Activated CD4-positive, CD25-positive, alpha-beta regulatory T cell treated with anti-CD3 and anti-CD28 coated beads, Interleukin-2, amount 50 U/mL, for 24 hours (primary cell): ENCODE results near the gene STARD5.

ENCODE experiments used
- ATAC-seq, 2 donors: fragments of 150-1000 bp; cut with Tn5 transposase; one replicate each; pipeline ENCODE4 v1.10.0; 2021; ENCODE audit warnings: mild to moderate bottlenecking in 1 of 2, moderate library complexity in 1 of 2

The STARD5 gene

DNA sequence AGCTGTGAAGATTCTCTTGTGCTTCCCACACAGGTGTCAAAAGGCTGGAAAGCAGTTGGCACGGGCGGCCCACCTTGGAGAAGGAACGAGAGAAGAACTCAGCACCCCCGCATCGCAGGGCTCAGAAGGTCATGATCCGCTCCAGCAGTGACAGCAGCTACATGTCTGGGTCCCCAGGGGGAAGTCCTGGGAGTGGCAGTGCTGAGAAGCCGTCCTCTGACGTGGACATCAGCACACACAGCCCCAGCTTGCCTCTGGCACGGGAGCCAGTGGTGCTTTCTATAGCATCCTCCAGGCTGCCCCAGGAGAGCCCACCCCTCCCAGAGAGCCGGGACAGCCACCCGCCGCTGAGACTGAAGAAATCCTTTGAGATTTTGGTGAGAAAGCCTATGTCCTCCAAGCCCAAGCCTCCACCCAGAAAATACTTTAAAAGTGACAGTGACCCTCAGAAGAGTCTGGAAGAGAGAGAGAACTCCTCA is 31.4 kb downstream of the STARD5 start:
- ATAC-seq = peak; percentile 50

DNA sequence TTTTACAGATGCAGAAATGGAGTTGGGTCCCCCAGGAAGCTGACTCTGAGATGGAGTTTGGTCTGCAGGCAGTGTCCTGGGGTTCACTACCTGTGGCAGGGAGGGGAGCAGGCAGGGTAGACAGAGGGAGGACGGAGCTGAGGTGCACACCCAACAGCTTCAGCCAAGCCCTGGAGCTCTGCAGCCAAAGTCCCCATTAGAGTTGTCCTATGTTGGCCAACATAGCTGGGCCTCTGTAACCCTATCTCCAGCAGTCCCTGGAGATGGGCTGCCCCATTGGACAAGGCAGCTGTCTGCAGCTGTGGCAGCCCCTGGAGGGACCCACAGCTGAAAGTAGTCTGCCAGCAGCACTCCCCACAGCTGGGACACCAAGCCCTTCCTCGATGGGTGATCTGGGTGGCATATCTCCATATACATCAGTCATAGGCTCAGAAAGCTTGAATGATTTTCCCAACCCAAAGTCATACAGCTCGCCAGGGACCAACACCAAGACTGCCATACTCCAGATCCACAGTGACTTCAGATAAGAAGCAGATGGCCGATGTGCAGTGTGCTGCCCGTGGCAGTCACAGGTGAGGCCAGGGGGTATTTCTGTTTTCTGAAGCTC is 31.9 kb downstream of the STARD5 start:
- ATAC-seq = no peak

DNA sequence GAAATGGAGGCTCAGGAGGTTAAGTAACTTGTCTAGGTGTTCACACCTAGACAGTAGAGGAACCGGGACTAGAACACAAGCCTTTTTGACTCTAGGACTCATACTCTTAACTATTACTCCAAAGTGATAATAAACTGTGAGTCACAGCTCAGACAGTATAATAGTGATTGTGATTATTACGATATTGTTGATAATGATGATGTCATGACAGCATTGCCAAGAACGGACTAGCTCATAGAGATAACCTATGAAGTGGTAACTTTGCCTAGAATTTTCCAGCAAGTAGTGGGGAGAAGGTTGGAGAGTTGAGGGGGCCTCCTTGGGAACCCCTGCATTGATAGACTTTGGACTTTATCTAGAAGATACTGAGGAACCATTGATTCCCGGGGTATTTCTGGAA is 34.0 kb downstream of the STARD5 start:
- ATAC-seq = no peak

DNA sequence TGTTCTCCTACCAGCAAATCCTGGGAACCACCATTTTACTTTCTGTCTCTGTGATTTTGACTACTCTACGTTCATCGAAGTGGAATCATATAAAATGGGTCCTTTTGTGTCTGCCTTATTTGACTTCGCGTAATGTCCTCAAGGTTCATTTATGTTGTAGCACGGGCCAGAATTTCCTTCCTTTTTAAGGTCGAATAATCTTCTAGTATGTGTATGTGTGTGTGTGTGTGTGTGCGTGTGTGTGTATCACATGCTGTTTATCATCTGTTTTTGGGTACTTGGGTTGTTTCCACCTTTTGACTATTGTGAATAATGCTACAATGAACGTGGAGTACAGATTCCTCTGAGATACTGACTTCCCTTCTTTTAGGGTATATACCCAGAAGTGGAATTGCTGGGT is 35.3 kb downstream of the STARD5 start:
- ATAC-seq = no peak

DNA sequence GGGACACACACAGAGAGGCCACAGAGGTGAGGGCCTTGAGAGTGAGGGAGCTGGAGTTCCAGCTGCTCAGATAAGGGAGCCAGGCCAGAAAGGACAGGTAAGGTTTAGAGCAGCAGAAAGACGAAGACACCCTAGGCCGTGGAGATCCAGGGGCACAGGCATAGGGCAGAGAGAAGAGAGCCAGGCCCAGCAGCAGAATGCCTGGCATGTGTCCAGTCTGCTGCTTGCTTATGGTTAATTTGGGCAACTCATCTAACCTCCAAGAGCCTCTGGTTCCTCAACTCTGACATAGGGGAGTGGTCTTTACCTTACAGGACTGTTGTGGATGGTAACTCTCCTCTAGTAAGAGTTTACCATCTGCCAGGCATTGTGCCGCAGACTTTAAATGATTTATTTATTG is 35.9 kb downstream of the STARD5 start:
- no peak for ATAC-seq

DNA sequence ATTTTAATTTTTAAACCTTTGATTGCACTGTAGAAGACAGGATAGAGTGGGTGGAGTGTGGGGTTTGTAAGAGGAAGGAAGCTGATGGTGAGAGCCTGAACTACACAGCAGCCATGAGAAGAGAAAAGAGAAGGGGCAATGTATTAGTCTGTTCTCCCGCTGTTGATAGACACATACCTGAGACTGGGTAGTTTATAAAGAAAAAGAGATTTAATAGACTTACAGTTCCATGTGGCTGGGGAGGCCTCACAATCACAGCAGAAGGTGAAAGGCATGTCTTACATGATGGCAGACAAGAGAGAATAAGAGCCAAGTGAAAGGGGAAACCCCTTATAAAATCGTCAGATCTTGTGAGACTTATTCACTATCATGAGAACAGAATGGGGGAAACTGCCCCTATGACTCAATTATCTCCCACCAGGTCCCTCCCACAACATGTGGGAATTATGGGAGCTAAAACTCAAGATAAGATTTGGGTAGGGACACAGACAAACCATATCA is 37.3 kb downstream of the STARD5 start:
- ATAC-seq = peak; percentile 85 to 90

DNA sequence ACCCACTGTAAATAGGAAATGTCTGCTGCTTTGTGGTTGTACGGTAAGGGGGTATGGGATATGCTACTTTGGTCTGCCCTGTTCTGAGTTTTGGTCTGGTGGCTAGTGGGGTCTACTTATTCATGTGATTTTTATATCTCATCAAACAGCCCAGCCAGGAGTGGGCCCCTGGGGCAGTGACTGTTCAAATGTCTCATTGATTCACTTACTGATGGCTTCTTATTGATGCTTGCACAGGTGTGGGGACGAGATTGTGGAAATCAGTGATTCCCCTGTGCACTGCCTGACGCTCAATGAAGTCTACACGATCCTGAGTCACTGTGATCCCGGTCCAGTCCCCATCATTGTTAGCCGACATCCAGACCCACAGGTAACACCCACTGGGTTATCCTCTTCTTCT is 38.5 kb downstream of the STARD5 start:
- ATAC-seq = no peak

DNA sequence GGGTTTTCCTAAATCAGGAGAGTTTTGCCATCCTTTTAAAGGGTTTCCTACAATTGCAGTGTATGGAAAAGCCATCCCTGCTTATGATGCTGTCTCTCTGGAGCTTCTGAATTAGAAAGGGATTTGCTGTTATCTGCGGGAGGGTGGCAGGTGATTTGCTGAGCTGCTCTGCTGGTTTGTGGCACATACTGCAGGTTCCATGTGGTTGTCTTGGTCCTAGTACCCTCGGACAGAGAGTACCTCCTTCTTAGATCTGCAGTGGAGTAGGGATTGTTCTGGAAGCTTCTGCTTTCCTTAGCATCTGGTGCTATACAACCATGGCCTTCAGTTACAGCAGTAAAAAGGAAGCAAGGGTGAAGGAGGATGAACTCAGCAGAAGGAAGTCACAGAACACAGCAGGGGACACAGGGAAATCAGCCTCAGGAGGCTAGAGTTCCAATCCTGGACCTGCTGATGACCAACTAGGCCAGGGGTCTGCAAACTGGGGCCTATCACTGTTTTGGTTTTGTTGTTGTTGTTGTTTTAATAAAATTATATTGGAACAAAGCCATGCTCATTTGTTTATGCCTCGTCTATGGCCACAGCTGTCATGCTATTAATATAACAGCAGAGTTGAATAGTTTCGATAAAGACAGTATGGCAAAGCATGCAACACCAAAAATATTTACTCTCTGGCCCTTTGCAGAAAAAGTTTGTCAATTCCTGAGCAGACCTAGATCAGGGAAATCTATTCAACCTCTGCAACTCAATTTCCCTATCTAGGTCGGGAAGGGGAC is 39.5 kb downstream of the STARD5 start:
- ATAC-seq = no peak

DNA sequence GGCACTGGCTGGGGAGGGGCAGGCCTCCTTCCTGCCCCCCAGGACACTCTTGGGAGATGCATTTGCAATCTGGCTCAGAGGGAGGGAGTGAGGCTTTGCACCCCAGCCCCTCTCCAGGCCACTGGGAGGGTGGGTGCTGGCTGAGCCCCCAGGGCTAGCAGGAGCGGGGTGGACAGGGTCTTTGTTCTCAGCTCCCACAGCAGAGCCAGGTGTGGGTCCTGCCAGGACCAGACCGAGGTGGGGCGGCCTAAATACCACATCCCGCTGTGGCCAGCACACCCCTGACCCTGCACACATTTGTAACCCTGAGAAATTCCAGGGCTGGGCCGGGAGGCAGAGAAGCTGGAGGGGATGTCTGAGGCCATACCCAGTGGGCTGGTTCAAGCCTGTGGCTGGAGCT is 41.0 kb downstream of the STARD5 start:
- no peak for ATAC-seq

DNA sequence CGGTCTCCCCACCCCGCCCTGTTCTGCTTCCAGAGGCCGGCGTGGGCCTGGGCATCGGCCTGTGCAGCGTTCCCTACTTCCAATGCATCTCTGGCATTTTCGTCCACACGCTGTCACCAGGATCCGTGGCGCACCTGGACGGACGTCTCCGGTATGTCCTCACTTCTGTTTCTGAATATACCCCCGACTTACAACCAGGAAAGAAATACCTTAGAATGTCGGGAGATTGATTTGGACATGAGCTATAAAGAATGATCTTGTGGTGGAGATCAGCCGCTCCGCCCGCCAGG is 41.4 kb downstream of the STARD5 start:
- no peak for ATAC-seq

DNA sequence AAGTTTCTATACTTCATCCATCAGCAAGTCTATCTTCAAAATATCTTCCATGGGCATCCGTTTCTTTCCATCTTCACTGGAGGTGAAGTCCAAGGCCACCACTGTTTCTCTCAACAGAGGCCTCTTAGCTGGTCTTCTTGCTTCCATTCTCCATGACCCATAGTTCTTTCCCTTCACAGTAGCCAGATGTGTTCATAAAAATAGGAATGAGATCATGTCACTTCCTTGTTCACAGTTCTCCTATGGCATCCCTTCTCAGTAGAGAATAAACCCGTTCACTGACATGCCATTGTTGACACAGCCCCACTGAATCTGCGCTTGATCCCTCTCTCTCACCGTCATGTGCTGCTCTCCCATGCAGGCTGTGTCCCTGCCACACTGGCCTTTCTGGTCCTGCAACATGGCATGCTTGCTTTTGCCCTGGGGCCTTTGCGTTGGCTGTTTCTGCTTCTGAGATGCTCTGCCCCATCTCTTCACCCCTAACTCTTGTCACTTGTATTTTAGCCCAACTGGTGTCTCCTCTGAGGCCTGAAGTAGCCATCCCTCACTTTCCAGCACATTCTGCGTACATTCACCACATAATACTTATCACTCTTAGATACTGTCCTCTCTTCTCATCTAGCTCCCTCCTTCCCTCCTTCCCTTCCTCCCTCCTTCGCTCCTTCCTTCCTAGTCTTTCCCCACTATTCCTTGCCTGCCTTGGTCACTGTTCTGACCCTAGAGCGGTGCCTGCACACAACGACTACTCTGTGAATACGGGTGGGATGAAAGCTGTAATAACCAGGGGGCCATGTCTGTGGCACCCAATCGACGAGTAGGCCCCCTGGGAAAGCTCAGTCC is 42.0 kb downstream of the STARD5 start:
- no peak for ATAC-seq

DNA sequence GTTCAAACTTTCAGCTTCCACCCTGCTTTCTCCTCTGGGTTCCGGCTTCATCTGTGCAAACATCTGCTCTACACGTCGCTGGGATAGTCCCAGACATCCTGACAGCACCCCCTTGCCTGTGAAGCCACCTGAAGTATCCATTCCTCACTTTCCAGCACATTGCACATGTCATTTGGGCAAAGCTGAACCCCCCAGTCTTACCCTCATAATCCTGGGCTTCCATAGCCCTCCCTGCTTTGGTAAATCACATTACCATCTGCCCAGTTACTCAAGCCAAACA is 42.5 kb downstream of the STARD5 start:
- ATAC-seq = no peak

DNA sequence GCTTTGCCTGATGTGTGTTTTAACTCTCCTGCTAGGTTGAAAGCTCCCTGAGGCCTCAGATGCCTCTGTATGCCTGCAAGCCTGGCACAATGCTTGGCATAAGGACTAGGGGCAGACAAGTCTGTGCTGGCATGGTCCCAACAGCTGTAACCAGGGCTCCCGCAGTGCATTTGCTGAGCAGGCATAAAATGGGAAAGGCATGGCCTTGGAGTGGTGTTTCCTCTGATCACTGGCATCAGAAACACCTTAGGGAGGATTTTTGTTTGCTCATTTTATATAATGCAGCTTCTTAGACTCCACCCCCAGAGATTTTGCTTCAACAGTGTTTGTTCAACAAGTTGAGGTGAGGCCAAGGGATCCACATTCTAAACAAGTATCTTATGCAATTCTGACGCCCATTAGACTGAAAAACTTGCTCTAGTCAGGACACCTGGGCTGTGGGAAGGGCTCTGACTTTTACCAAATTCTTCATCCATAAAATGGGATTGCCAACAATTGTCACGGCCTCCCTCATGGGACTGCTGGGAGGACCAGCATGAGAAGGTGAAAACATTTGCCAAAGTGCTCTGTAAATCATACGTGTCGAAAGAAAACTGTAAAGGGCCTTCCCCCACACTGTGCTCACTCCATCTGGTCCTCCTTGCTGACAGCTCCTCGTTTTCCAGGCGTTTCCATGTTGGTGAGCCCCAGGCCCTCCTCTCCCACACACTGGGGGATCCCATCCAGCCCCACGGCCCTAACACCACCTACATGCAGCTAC is 43.1 kb downstream of the STARD5 start:
- no peak for ATAC-seq

DNA sequence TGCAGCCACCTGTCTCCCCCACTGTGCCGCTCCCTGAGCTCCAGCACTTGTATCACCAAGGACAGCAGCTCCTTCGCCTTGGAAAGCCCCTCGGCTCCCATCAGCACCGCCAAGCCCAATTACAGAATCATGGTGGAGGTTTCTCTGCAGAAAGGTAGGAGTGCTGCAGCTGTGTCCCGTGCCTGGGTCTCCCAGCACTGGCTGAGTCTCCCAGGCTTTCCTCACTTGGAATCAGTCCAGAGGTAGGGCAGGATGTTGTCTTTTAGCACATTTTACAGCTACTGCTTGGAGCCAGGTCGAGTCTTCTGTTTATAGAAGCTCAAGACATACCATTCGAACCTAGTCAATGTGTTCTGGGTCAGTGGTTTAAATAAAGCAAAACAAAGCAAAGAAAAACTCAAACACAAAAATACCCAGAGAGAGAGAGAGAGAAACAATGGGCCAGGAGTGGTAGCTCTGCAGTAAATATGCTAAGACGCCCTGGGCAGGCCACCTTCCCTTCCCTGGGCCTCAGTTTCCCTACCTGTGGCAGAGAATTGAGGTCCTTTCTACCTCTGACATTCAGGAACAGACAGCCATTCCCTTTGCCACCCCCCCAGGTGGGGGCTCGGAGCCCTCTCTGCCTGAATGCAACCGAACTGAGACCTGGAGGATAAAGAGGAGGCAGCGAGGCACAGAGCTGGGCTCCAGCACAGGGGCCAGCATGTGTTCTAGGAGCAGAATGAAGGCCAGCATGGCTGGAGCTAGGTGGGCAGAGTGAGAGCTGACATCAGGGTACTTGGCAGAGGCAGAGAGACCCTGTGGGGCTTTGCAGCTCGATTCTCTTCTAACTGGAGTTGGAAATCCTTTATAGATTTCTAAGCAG is 44.1 kb downstream of the STARD5 start:
- ATAC-seq = no peak

DNA sequence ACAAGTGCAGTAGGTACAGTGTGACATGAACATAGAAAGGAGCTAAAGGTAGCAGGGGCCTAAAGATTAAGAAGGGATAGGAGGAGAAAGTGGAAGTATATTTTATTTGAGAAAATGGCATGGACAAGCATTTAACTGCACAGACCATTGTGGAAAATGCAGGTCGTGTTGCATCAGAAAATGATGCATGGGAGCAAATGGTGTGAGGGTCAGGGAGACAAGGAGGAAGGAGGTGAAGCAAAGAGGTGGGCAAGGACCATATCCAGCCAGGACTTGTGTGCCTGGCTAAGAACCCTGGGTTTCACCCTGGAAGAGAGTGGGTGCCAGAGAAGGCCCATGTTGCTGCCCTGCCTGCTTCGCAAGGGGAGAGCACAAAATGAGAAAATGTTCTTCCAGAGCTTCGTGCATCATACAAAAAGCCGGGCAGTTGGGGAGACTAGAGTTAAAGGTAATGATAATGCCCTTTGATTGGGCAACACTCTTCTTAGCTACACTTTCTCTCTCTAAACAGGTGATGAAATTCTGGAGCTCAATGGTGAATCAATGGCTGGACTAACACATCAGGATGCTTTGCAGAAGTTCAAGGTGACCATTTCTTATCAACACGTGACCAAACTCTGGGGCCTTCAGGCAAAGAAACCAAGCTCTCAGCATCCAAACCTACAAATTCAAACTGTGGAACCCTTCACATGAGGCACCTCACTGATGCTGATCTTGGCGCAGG is 45.5 kb downstream of the STARD5 start:
- ATAC-seq = no peak

DNA sequence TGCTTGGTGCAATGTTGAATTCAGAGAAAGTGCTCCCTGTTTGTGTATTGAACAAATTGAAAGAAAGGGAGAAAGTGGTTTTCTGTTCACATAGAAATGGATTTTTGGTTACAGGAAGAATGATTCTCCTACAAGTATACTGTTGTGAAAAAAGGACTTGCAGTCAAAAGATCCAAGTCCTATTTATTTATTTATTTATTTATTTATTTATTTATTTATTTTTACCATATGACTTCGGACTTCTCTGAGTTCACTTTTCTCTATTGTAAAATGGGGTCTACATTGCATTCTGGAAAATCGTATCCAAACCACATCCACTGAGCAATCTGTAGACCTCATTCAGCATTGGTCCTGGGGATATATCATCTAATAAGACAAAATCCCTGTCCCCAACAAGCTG is 46.1 kb downstream of the STARD5 start:
- no peak for ATAC-seq

DNA sequence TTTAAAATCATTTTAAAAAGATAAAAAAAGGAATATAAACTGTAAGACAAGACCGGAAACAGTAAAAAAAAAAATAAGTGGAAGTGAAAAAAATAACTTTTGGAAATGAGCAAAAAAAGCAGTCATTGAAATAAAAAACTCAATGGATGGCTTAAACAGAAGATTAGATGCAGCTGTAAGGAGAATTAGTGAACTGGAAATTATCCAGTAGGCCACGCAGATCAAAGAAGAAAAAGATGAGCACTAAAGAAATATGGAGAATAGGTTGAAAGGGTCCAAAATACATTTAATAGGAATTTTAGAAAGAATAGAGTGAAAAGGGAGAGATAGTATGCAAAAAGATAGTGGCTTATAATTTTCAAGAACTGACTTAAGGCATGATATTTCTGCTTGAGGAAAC is 47.0 kb downstream of the STARD5 start:
- no peak for ATAC-seq

DNA sequence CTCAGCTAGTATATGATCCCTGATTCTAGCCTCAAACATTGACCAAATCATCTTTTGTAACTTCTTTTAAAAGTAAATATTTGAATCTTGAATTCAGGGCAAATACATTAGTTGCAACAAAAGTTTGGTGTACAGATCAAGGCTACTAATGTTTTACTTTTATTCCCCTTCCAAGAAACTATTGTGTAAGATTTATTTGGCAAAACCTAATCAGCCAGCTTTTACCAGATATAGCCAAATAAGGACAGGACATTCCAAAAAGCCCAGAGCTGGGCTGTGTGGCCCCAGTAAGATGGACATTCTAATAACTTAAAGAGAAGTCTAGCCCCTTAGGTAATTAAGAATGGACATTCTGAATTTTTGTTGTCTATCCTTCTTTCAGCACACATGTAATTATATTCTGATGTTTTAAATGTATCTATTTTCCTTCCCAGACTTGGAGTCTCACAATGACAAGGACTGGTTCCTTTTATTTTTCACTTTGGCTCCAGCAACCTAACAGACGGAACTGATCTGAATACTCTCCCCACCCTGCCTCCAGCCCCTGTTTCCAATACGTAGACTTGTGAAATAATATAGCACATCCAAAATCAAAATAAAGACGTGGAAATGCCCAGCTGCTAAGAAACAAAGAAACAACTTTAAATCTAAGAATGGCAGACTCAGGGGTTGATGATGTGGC is 48.1 kb downstream of the STARD5 start:
- ATAC-seq = no peak

DNA sequence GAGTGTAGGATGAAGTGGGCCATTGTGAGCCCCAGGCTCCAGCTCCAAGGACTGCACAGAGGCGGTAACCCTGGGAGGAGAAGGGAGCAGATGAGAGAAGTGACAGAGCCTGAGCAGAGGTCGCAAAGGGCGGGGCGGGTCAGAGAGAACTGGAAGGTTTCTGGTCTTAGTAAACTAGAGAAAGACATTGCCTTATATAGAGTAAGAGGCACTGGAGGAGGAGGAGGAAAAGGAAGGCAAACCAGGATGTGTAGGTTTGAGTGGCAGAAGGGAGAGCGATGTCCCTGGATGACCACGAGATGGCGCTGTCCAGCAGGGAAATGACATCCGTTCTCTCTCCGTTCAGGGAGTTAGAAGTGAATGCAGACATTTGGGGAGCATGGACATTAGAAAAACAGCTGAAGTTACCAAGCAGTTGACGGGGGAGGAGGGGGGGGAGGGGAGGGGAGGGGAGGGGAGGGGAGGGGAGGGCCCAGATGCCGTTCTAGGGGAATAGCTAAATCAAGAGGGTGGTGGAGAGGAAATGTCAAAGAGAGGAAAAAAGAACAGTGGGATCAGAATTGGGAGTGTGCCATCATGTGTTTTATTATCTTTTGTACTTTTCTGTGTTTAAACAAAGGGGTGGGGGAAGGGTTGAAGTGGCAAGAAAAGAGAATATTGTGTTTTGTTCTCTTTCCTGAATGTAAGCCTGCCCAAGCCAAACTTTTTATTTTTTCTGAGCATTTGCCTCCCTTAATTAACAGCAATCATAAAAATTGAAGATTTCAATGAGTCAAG is 48.8 kb downstream of the STARD5 start:
- ATAC-seq = peak; percentile 73 to 78

DNA sequence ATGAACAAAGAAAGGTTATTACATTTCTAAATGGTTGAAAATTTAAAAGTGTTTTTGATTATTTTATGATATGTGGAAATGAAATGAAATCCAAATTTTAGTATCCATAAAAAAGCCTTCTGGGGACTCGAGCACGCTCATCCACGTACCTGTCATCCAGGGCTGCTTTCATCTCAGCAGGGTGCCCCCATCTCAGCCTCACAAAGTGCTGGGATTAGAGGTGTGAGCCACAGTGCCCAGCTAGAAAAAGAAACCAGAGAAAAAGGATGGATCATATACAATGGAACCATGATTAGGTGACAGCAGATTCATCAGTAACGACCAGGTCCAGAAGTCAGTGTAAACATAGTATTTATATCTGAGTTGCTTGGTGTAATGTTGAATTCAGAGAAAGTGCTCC is 49.7 kb downstream of the STARD5 start:
- ATAC-seq = no peak
